ENCODE data around the gene WWC1. TPM values are rescaled to one million over a fixed set of nuclear protein-coding genes. Genes with fewer than 3 reads are reported as not detected.

WWC1 gene
- total RNA-seq, 1 experiment from 2014 or later = 29.4 TPM

GRCh38 chr5:168428552-168428951 lies 137.1 kb downstream of the WWC1 start:
- in situ Hi-C loops (cut with HindIII; ENCODE audit: low pct_unique_long_range_greater_than_20kb, low sequenced_read_pairs) (no loop called here), intact Hi-C loops (cut with micrococcal nuclease; ENCODE audit: unreplicated experiment) (no loop called here)
- Histone ChIP-seq H3K4me3 (ENCODE audit: low read depth in 2 of 2, low read length in 2 of 2) (no peak overlapping the region), H3K27me3 (ENCODE audit: control insufficient read depth, insufficient read depth, low read length) (no peaks in the 10 kb centered on the region), H3K36me3 (ENCODE audit: control insufficient read depth, insufficient read depth, low read length) (no peaks in the 10 kb centered on the region), H3K9me3 (ENCODE audit: control insufficient read depth, insufficient read depth, low read depth, low read length) (no peaks in the 10 kb centered on the region), H3K27ac (ENCODE audit: low read length) (no peak overlapping the region), H3K4me1 (ENCODE audit: control insufficient read depth, insufficient read depth, low read length) (no peaks in the 10 kb centered on the region)
- DNase-seq (ENCODE audit: low read depth, low spot score) (no peak), ATAC-seq (no peak)
- ChIA-PET POLR2A (no interaction called here), CTCF (no interaction called here)
- BruUV-seq (replicated peaks) = no TSS peak
- TF ChIP-seq, protein P1, sequence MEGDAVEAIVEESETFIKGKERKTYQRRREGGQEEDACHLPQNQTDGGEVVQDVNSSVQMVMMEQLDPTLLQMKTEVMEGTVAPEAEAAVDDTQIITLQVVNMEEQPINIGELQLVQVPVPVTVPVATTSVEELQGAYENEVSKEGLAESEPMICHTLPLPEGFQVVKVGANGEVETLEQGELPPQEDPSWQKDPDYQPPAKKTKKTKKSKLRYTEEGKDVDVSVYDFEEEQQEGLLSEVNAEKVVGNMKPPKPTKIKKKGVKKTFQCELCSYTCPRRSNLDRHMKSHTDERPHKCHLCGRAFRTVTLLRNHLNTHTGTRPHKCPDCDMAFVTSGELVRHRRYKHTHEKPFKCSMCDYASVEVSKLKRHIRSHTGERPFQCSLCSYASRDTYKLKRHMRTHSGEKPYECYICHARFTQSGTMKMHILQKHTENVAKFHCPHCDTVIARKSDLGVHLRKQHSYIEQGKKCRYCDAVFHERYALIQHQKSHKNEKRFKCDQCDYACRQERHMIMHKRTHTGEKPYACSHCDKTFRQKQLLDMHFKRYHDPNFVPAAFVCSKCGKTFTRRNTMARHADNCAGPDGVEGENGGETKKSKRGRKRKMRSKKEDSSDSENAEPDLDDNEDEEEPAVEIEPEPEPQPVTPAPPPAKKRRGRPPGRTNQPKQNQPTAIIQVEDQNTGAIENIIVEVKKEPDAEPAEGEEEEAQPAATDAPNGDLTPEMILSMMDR (IDR thresholded peaks at IDR 0.05) = no peak
- TF ChIP-seq, protein P2, sequence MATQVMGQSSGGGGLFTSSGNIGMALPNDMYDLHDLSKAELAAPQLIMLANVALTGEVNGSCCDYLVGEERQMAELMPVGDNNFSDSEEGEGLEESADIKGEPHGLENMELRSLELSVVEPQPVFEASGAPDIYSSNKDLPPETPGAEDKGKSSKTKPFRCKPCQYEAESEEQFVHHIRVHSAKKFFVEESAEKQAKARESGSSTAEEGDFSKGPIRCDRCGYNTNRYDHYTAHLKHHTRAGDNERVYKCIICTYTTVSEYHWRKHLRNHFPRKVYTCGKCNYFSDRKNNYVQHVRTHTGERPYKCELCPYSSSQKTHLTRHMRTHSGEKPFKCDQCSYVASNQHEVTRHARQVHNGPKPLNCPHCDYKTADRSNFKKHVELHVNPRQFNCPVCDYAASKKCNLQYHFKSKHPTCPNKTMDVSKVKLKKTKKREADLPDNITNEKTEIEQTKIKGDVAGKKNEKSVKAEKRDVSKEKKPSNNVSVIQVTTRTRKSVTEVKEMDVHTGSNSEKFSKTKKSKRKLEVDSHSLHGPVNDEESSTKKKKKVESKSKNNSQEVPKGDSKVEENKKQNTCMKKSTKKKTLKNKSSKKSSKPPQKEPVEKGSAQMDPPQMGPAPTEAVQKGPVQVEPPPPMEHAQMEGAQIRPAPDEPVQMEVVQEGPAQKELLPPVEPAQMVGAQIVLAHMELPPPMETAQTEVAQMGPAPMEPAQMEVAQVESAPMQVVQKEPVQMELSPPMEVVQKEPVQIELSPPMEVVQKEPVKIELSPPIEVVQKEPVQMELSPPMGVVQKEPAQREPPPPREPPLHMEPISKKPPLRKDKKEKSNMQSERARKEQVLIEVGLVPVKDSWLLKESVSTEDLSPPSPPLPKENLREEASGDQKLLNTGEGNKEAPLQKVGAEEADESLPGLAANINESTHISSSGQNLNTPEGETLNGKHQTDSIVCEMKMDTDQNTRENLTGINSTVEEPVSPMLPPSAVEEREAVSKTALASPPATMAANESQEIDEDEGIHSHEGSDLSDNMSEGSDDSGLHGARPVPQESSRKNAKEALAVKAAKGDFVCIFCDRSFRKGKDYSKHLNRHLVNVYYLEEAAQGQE (IDR thresholded peaks at IDR 0.05; ENCODE audit: insufficient read depth in 1 of 2, low read depth in 2 of 2, low read length in 1 of 2) = no peak
- TF ChIP-seq TCF7L2 (IDR thresholded peaks at IDR 0.05; ENCODE audit: low read depth, low read length) = no peak
- TF ChIP-seq SIN3A (IDR thresholded peaks at IDR 0.05; ENCODE audit: borderline replicate concordance, insufficient read depth, low read depth, low read length) = no peak
- TF ChIP-seq POLR2AphosphoS5 (IDR thresholded peaks at IDR 0.05; ENCODE audit: low read depth, low read length) = no peak

- no peak overlapping the region for H3K4me3 ChIP-seq (ENCODE audit: low read depth in 2 of 2, low read length in 2 of 2)
- BruUV-seq (replicated peaks) = no TSS peak
- no peaks in the 10 kb centered on the region for H3K9me3 ChIP-seq (ENCODE audit: control insufficient read depth, insufficient read depth, low read depth, low read length)
- POLR2A ChIA-PET = interaction anchor here (0.5 to 0.6 kb wide), 3 partner anchors 94 to 1903 kb away, joined by 3 to 10 read pairs (median 3); no protein-coding TSS in a partner anchor
- intact Hi-C loops (cut with micrococcal nuclease; ENCODE audit: unreplicated experiment) (no loop called here), in situ Hi-C loops (cut with HindIII; ENCODE audit: low pct_unique_long_range_greater_than_20kb, low sequenced_read_pairs) (no loop called here)
- no peaks in the 10 kb centered on the region for H3K27me3 ChIP-seq (ENCODE audit: control insufficient read depth, insufficient read depth, low read length)
- DNase-seq (ENCODE audit: low read depth, low spot score) (no peak), ATAC-seq (no peak)
- no peaks in the 10 kb centered on the region for H3K4me1 ChIP-seq (ENCODE audit: control insufficient read depth, insufficient read depth, low read length)
- TF ChIP-seq, protein P2 (IDR thresholded peaks at IDR 0.05; ENCODE audit: insufficient read depth in 1 of 2, low read depth in 2 of 2, low read length in 1 of 2) = no peak
- TF ChIP-seq, protein P1 (IDR thresholded peaks at IDR 0.05) = no peak
- no peak for TF ChIP-seq SIN3A (IDR thresholded peaks at IDR 0.05; ENCODE audit: borderline replicate concordance, insufficient read depth, low read depth, low read length)
- TF ChIP-seq TCF7L2 (IDR thresholded peaks at IDR 0.05; ENCODE audit: low read depth, low read length) = no peak
- TF ChIP-seq POLR2AphosphoS5 (IDR thresholded peaks at IDR 0.05; ENCODE audit: low read depth, low read length) = no peak
- CTCF ChIA-PET = no interaction called here
- no peak overlapping the region for H3K27ac ChIP-seq (ENCODE audit: low read length)
- 0 out of 2 replicates have a peak, but pooled peaks cover 2% of the 10 kb centered on the region for H3K36me3 ChIP-seq (ENCODE audit: control insufficient read depth, insufficient read depth, low read length)
These were observed 138.9 kb downstream of the WWC1 start for GRCh38 chr5:168430296-168430695.

All from Panc1 (cell line).